Measurements from ENCODE around the gene WDR5B.

WDR5B gene

DNA sequence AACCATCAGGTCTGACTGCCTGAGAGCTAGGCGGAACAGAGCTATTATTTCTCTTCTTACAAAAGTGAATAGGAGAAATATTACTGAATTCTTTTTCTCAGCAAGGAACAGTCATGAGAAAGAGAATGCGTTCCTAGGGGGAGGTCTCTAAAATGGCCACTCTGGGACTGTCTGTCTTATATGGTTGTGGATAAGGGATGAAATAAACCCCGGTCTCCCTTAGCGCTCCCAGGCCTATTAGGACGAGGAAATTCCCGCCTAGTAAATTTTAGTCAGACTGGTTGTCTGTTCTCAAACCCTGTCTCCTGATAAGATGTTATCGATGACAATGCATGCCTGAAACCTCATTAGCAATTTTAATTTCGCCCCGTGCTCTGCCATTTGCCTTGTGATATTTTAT is 20.1 kb upstream of the WDR5B start:
- TF ChIP-seq, protein P1, sequence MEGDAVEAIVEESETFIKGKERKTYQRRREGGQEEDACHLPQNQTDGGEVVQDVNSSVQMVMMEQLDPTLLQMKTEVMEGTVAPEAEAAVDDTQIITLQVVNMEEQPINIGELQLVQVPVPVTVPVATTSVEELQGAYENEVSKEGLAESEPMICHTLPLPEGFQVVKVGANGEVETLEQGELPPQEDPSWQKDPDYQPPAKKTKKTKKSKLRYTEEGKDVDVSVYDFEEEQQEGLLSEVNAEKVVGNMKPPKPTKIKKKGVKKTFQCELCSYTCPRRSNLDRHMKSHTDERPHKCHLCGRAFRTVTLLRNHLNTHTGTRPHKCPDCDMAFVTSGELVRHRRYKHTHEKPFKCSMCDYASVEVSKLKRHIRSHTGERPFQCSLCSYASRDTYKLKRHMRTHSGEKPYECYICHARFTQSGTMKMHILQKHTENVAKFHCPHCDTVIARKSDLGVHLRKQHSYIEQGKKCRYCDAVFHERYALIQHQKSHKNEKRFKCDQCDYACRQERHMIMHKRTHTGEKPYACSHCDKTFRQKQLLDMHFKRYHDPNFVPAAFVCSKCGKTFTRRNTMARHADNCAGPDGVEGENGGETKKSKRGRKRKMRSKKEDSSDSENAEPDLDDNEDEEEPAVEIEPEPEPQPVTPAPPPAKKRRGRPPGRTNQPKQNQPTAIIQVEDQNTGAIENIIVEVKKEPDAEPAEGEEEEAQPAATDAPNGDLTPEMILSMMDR (IDR thresholded peaks at IDR 0.05): no peak
- H3K4me3 ChIP-seq: no peak overlapping the region
- no peak overlapping the region for H3K27ac ChIP-seq
- H3K9me3 ChIP-seq: peaks cover 0 to 6% (median 0%) of the 10 kb centered on the region in 3 donors
- no peaks in the 10 kb centered on the region for H3K27me3 ChIP-seq
- intact Hi-C loops (cut with DNase I; ENCODE audit: low total_unique reads): no loop called here
- no peak for DNase-seq
- no peaks in the 10 kb centered on the region for H3K4me1 ChIP-seq
- peaks cover 78 to 83% (median 81%) of the 10 kb centered on the region in 3 donors for H3K36me3 ChIP-seq

GRCh38 chr3:122430371-122430770 is 14.5 kb upstream of the WDR5B start:
- intact Hi-C loops (cut with DNase I; ENCODE audit: low total_unique reads): no loop called here
- Histone ChIP-seq H3K4me1 (no peaks in the 10 kb centered on the region), H3K9me3 (no peaks in the 10 kb centered on the region), H3K4me3 (no peak overlapping the region), H3K27ac (no peak overlapping the region), H3K36me3 (peaks cover 63 to 71% (median 65%) of the 10 kb centered on the region in 3 donors), H3K27me3 (no peaks in the 10 kb centered on the region)
- TF ChIP-seq, protein P1 (IDR thresholded peaks at IDR 0.05): no peak
- no peak for DNase-seq

GRCh38 chr3:122427857-122428471 is 12.1 kb upstream of the WDR5B start:
- no peaks in the 10 kb centered on the region for H3K27me3 ChIP-seq
- DNase-seq: no peak
- TF ChIP-seq, protein P1 (IDR thresholded peaks at IDR 0.05): no peak
- peaks cover 53 to 74% (median 63%) of the 10 kb centered on the region in 3 donors for H3K36me3 ChIP-seq
- intact Hi-C loops (cut with DNase I; ENCODE audit: low total_unique reads): no loop called here
- H3K4me3 ChIP-seq: no peak overlapping the region
- H3K9me3 ChIP-seq: no peaks in the 10 kb centered on the region
- no peak overlapping the region for H3K27ac ChIP-seq
- H3K4me1 ChIP-seq: no peaks in the 10 kb centered on the region

GRCh38 chr3:122421836-122422235 is 6.0 kb upstream of the WDR5B start:
- H3K27me3 ChIP-seq: no peaks in the 10 kb centered on the region
- H3K4me1 ChIP-seq: peaks cover 0 to 12% (median 7%) of the 10 kb centered on the region in 4 donors
- no peak for DNase-seq
- TF ChIP-seq, protein P1 (IDR thresholded peaks at IDR 0.05): no peak
- no peak overlapping the region for H3K27ac ChIP-seq
- no peaks in the 10 kb centered on the region for H3K9me3 ChIP-seq
- H3K4me3 ChIP-seq: no peak overlapping the region
- intact Hi-C loops (cut with DNase I; ENCODE audit: low total_unique reads): no loop called here
- peaks cover 22 to 39% (median 28%) of the 10 kb centered on the region in 3 donors for H3K36me3 ChIP-seq

DNA sequence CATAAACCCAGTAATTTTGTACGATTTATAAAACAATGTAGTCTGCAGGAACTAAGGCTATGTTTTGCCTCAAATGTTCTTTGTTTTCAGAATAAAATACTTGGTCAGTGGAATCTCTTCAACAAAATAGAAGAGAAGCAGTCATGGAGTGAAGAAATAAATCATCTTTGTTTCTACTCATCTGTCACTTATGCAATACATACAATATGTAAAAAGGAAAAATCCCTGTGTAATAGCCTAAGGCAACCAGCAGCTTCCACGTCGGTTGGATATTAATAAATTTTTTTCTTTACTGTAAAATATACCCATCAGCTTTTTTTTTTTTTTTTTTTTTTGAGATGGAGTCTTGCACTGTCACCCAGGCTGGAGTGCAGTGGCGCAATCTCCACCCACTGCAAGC is 5.2 kb upstream of the WDR5B start:
- DNase-seq: no peak
- TF ChIP-seq, protein P1 (IDR thresholded peaks at IDR 0.05): no peak
- intact Hi-C loops (cut with DNase I; ENCODE audit: low total_unique reads): no loop called here
- Histone ChIP-seq H3K36me3 (peaks cover 14 to 32% (median 21%) of the 10 kb centered on the region in 3 donors), H3K27me3 (no peaks in the 10 kb centered on the region), H3K9me3 (no peaks in the 10 kb centered on the region), H3K4me3 (no peak overlapping the region), H3K27ac (no peak overlapping the region), H3K4me1 (peaks cover 0 to 14% (median 9%) of the 10 kb centered on the region in 4 donors)

All from tibial artery (tissue), 4 donors.